GM12878 (cell line): ENCODE measurements around the gene SSBP3. TPM values are rescaled to one million over a fixed set of nuclear protein-coding genes. Genes with fewer than 3 reads are reported as not detected.

Experiments used
- ATAC-seq: fragments of 200-7000 bp; cut with Tn5 transposase; 3 replicates; pipeline ENCODE4 v1.9.1; 2020; ENCODE audit warnings: mild to moderate bottlenecking, moderate library complexity
- BruUV-seq: library from RNA; stranded (reverse); fragments of 400-500 nt; replicated peaks from 2 replicates; lab custom pipeline; 2021; lab: Mats Ljungman, UMichigan
- CTCF ChIA-PET: fragments of 300-600 bp; sonication (Branson Sonifier 250); formaldehyde crosslinking; extraction: SDS; loops from one replicate; lab custom pipeline; 2021; ENCODE audit warnings: inconsistent platforms; lab: Yijun Ruan, JAX
- POLR2A ChIA-PET: fragments of 350-600 bp; formaldehyde crosslinking; extraction: SDS; loops from one replicate; lab custom pipeline; 2021; ENCODE audit warnings: inconsistent platforms; lab: Charles Lee
- RAD21 ChIA-PET: fragments of 300-600 bp; sonication (Branson Sonifier 250); formaldehyde crosslinking; loops from one replicate; lab custom pipeline; 2023; ENCODE audit warnings: antibody characterized with exemption; ENCODE audit not compliant: unreplicated experiment; lab: Charles Lee
- SMC1A ChIA-PET: fragments of 300-600 bp; sonication (Branson Sonifier 250); formaldehyde crosslinking; loops from one replicate; lab custom pipeline; 2023; ENCODE audit not compliant: unreplicated experiment, uncharacterized antibody; lab: Charles Lee
- DNase-seq: peaks from one replicate; pipeline ENCODE4 v3.0.0-alpha.2; 2011; ENCODE audit warnings: low read depth, low spot score
- FAIRE-seq: peaks from 3 replicates; lab custom pipeline; 2011; peaks lifted over from hg19 to GRCh38; lab: Jason Lieb, UNC
- H2AFZ ChIP-seq: 2 replicates; pipeline ENCODE4 v1.6.0; 2011; ENCODE audit warnings: low read depth, low read length, control low read depth; ENCODE audit not compliant: control insufficient read depth
- H3K27ac ChIP-seq: 2 replicates; pipeline ENCODE4 v1.5.1; 2011; ENCODE audit warnings: control low read depth; ENCODE audit not compliant: control insufficient read depth, insufficient read depth
- H3K27me3 ChIP-seq, 2 experiments: replicated peaks in 1 of 2; 2 replicates each; pipeline versions ENCODE4 v1.6.0 to v1.6.1; 2011; ENCODE audit warnings: low read length in 1 of 2; ENCODE audit not compliant: control insufficient read depth in 2 of 2, insufficient read depth in 2 of 2
- H3K36me3 ChIP-seq, 2 experiments: 2 replicates each; pipeline ENCODE4 v1.5.1; 2011; ENCODE audit warnings: low read length in 1 of 2; ENCODE audit not compliant: control insufficient read depth in 2 of 2, insufficient read depth in 2 of 2
- H3K4me1 ChIP-seq: 2 replicates; pipeline ENCODE4 v1.6.1; 2011; ENCODE audit warnings: mild to moderate bottlenecking, low read length, moderate library complexity, mixed read lengths; ENCODE audit not compliant: control insufficient read depth, insufficient read depth
- H3K4me2 ChIP-seq: 2 replicates; pipeline ENCODE4 v1.6.0; 2011; ENCODE audit warnings: control low read depth; ENCODE audit not compliant: control insufficient read depth, insufficient read depth
- H3K4me3 ChIP-seq: fragments of 200-600 bp; sonication (generic); 2 replicates; pipeline ENCODE4 v1.5.1; 2016
- H3K79me2 ChIP-seq: 2 replicates; pipeline ENCODE4 v1.6.0; 2011; ENCODE audit warnings: low read length; ENCODE audit not compliant: control insufficient read depth, insufficient read depth
- H3K9ac ChIP-seq: 2 replicates; pipeline ENCODE4 v1.8.0; 2011; ENCODE audit warnings: low read length, control low read depth, mixed read lengths; ENCODE audit not compliant: control insufficient read depth, insufficient read depth
- H3K9me3 ChIP-seq: replicated peaks from 3 replicates; pipeline ENCODE4 v1.5.1; 2011; ENCODE audit warnings: mild to moderate bottlenecking, low read length; ENCODE audit not compliant: control insufficient read depth, insufficient read depth
- H4K20me1 ChIP-seq: 2 replicates; pipeline ENCODE4 v1.6.0; 2011; ENCODE audit not compliant: control insufficient read depth, insufficient read depth
- PRDM15 ChIP-seq: fragments of 450-650 bp; formaldehyde crosslinking; IDR thresholded peaks from 2 replicates; pipeline ENCODE4 v1.4.0; 2020; ENCODE audit warnings: mild to moderate bottlenecking, moderate library complexity
- SRF ChIP-seq, 2 experiments: IDR thresholded peaks; 2 replicates each; pipeline ENCODE4 v1.6.1; 2011; ENCODE audit warnings: low read depth in 2 of 2, low read length in 2 of 2, mild to moderate bottlenecking in 1 of 2, moderate library complexity in 1 of 2
- TBL1XR1 ChIP-seq: IDR thresholded peaks from 2 replicates; pipeline ENCODE4 v1.6.1; 2012; ENCODE audit warnings: low read depth, low read length, improper control_type of control experiment
- WGBS: methylation state at CpG from one replicate; pipeline ENCODE4 v1.1.6; 2016; ENCODE audit warnings: low lambda C conversion rate; ENCODE audit not compliant: insufficient replicate concordance, insufficient coverage; ENCODE audit errors: missing lambda C conversion rate; 5-methylcytosine and 5-hydroxymethylcytosine counted together
- in situ Hi-C: fragments of 300-500 bp; cut with MboI; formaldehyde crosslinking; loops from 9 replicates; pipeline ENCODE4 v1.14.3; 2018; ENCODE audit warnings: mixed read lengths
- intact Hi-C: fragments of 100-400 bp; cut with micrococcal nuclease; formaldehyde crosslinking; loops from one replicate; pipeline ENCODE4 v1.14.2; 2022; ENCODE audit not compliant: unreplicated experiment
- polyA plus RNA-seq, 11 experiments: library from polyadenylated mRNA; depleted of rRNA in 4 of 11; unstranded in 6 of 11; stranded (reverse) in 5 of 11; fragments of >200 nt; fragmentation: Nextera tagmentation in 4 of 11; fragmentation: Illumina TruSeq in 1 of 11; extraction: Ambion mirVana in 4 of 11; extraction: Trizol in 1 of 11; gene quantifications; 1 replicate in 1 of 11; 2 replicates in 10 of 11; pipeline versions ENCODE4 v1.2.1 to v1.2.3, GENCODE V29; 2011 to 2016; ENCODE audit warnings: inconsistent platforms in 2 of 11, missing spikeins in 2 of 11, low read depth in 1 of 11
- total RNA-seq, 4 experiments: library from RNA; depleted of rRNA in 3 of 4; stranded (reverse); fragments of >200 nt in 3 of 4; fragmentation: Illumina TruSeq in 1 of 4; extraction: Trizol in 1 of 4; gene quantifications; 2 replicates each; pipeline versions ENCODE4 v1.2.1 to v1.2.3, GENCODE V29; 2013 to 2021

SSBP3 gene
- total and polyA plus RNA-seq, 10 of the 15 experiments (the other 5 are each of a cell fraction or from before 2014, with no cell fraction given): 4.1 to 51.7 (median 17.1) TPM

DNA sequence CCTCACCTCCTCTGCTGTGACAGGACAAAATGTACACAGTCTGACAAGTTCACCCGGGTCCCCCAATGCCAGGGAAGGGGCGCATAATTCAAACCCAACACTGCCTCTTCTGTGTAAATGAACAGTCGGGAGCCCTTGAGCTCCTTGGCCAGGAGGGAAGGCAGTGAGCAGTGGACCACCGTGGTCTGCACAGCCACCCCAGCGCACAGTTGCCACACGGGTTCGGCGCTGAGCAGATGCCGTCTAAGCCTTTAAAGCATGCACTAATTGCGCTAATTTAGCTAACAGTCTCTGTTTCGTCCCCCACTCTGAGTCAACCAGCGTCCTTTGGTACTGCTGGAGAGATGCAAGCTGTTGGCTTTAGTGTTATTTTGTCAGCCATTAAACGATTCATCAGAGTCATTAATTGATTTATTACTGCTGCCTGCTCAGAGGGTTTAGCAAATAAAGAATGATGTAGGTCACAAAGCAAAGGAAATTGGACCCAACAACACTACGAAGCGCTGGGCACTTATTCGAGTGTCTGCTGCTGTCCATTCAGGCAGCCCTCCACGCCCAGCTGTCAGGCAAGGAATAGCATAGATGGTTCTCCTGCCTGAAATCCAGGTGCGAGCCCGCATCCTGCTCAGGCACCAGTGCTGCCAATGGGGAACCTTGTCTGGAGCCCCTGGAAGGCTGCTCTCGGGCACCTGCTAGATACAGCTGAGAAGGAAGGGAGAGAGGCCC lies 114.8 kb downstream of the SSBP3 start:
- 94% methylated on average over 20 of the region's 20 CpGs for WGBS
- no peaks in the 10 kb centered on the region for H3K27me3 ChIP-seq
- ChIA-PET POLR2A (no interaction called here), CTCF (interaction anchor here (0.5 to 0.7 kb wide), 2 partner anchors 11 to 1657 kb away, joined by 3 to 4 read pairs; no protein-coding TSS in a partner anchor), RAD21 (no interaction called here), SMC1A (interaction anchor here (1.1 kb wide), 1 partner anchor 13 kb away, joined by 3 read pairs; no protein-coding TSS in a partner anchor)
- in situ Hi-C loops (no loop called here), intact Hi-C loops (no loop called here)
- DNase-seq (no peak), FAIRE-seq (no peak), ATAC-seq (no peak)
- no peak overlapping the region for H2AFZ ChIP-seq
- no peaks in the 10 kb centered on the region; a peak in 1 of 4 replicates for H3K36me3 ChIP-seq
- BruUV-seq: no TSS peak
- H3K9me3 ChIP-seq: no peaks in the 10 kb centered on the region
- H4K20me1 ChIP-seq: peaks cover 2% of the 10 kb centered on the region; the same call in 1 of the 2 replicates
- peaks cover 1% of the 10 kb centered on the region; the same call in 1 of the 2 replicates for H3K79me2 ChIP-seq
- H3K4me1 ChIP-seq: peaks cover 8% of the 10 kb centered on the region
- no peak overlapping the region for H3K27ac ChIP-seq
- TF ChIP-seq PRDM15 (CRISPR knock-in tag): no peak
- no peak for TF ChIP-seq TBL1XR1
- no peak for TF ChIP-seq SRF (IDR thresholded peaks at IDR 0.05; ENCODE audit: low read depth in 2 of 2, low read length in 2 of 2)
- no peak overlapping the region for H3K9ac ChIP-seq
- H3K4me2 ChIP-seq: no peak overlapping the region
- H3K4me3 ChIP-seq: no peak overlapping the region
